ENCODE measurements around the gene TNS1. TPM values are rescaled to one million over a fixed set of nuclear protein-coding genes. Genes with fewer than 3 reads are reported as not detected.

The TNS1 gene
- total and polyA plus RNA-seq, 2 donors (not counting 1 experiment from before 2014, with no cell fraction given): 0.10 to 0.86 TPM

DNA sequence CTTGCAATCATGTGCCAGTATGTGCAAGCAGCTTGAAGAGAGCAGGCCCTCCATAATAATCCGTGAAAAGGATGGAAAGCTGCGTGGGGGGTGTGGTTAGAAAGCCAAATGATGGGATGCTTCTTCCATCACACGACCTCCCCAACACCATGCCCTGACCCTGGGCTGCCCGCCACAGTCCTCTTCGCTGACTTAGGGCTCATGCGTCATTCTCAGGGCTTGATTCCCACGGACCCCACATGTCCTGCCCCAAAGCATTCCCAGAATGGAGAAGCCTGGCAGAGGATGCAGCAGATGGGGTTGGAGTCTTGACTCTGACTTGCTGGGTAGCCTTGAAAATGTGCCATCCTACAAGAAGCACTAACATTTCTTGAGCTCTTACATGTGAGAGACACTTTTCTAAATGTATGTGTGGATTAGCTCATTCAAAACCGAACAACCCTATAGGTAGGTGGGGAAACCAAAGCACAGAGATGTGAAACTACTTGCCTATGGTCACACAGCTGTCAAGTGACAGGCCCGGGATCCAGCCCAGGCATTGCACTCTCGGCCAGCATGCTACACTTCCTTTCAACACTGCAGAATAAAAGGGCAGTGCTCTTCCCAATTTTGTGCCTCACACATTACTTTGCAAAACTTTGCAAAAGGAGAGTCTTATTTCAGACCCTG, 3.7 kb downstream of the TNS1 start:
- H3K27me3 Mint-ChIP-seq: peaks cover 18% of the 10 kb centered on the region
- no peak overlapping the region for H3K4me2 ChIP-seq (replicated peaks; ENCODE audit: low read depth, low read length, poor library complexity, severe bottlenecking)
- no peaks in the 10 kb centered on the region for H3K9me3 ChIP-seq (ENCODE audit: control extremely low read depth in 1 of 3, control insufficient read depth in 2 of 3, insufficient read depth in 1 of 3, low read length in 2 of 3)
- no peak overlapping the region for H3K9ac ChIP-seq (ENCODE audit: low read length)
- no peak overlapping the region for H2AFZ ChIP-seq (ENCODE audit: insufficient read depth, low read depth, low read length, poor library complexity, severe bottlenecking)
- no peak overlapping the region for H3K27ac ChIP-seq (ENCODE audit: low read length in 2 of 2)
- no peaks in the 10 kb centered on the region for H4K20me1 ChIP-seq (ENCODE audit: control insufficient read depth, insufficient read depth, low read length, poor library complexity, severe bottlenecking)
- ATAC-seq (ENCODE audit: low read depth): no peak
- H3K9me3 Mint-ChIP-seq (ENCODE audit: insufficient read depth): no peaks in the 10 kb centered on the region
- H3K4me1 ChIP-seq (ENCODE audit: control insufficient read depth in 2 of 2, insufficient read depth in 2 of 2, low read length in 2 of 2): no peaks in the 10 kb centered on the region
- TF ChIP-seq, protein P1, sequence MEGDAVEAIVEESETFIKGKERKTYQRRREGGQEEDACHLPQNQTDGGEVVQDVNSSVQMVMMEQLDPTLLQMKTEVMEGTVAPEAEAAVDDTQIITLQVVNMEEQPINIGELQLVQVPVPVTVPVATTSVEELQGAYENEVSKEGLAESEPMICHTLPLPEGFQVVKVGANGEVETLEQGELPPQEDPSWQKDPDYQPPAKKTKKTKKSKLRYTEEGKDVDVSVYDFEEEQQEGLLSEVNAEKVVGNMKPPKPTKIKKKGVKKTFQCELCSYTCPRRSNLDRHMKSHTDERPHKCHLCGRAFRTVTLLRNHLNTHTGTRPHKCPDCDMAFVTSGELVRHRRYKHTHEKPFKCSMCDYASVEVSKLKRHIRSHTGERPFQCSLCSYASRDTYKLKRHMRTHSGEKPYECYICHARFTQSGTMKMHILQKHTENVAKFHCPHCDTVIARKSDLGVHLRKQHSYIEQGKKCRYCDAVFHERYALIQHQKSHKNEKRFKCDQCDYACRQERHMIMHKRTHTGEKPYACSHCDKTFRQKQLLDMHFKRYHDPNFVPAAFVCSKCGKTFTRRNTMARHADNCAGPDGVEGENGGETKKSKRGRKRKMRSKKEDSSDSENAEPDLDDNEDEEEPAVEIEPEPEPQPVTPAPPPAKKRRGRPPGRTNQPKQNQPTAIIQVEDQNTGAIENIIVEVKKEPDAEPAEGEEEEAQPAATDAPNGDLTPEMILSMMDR (IDR thresholded peaks at IDR 0.05): no peak
- no peak for TF ChIP-seq EZH2 (IDR thresholded peaks at IDR 0.05; ENCODE audit: borderline replicate concordance, insufficient read depth, low read depth, low read length, poor library complexity, severe bottlenecking)
- DNase-seq: no peak
- POLR2A ChIA-PET: no interaction called here
- WGBS (ENCODE audit: insufficient coverage): 90% methylated on average over 4 of the region's 10 CpGs
- peaks cover 0 to 3% (median 0%) of the 10 kb centered on the region in 4 experiments for H3K27me3 ChIP-seq (replicated peaks in 1 of 4; ENCODE audit: control extremely low read depth in 1 of 4, control insufficient read depth in 3 of 4, insufficient read depth in 4 of 4, low read length in 3 of 4)
- no peaks in the 10 kb centered on the region for H3K36me3 ChIP-seq (replicated peaks in 1 of 2; ENCODE audit: control extremely low read depth in 1 of 2, control insufficient read depth in 1 of 2, extremely low read depth in 1 of 2, insufficient read depth in 2 of 2, low read length in 1 of 2)
- no peak overlapping the region for H3K4me3 ChIP-seq (ENCODE audit: control extremely low read depth in 1 of 5, extremely low read depth in 1 of 5, insufficient read depth in 1 of 5, low read depth in 2 of 5, low read length in 4 of 5)
- intact Hi-C loops (cut with micrococcal nuclease): no loop called here
- no peaks in the 10 kb centered on the region for H3K79me2 ChIP-seq (ENCODE audit: control insufficient read depth, insufficient read depth, low read length)
- CTCF ChIA-PET: interaction anchor here (1.3 to 2.5 kb wide), 4 partner anchors 11 to 210 kb away, joined by 3 to 8 read pairs (median 4); no protein-coding TSS in a partner anchor
- H3K4me1 Mint-ChIP-seq: no peaks in the 10 kb centered on the region
- H3K27ac Mint-ChIP-seq: no peak overlapping the region
- no peak overlapping the region for H3K4me3 Mint-ChIP-seq

DNA sequence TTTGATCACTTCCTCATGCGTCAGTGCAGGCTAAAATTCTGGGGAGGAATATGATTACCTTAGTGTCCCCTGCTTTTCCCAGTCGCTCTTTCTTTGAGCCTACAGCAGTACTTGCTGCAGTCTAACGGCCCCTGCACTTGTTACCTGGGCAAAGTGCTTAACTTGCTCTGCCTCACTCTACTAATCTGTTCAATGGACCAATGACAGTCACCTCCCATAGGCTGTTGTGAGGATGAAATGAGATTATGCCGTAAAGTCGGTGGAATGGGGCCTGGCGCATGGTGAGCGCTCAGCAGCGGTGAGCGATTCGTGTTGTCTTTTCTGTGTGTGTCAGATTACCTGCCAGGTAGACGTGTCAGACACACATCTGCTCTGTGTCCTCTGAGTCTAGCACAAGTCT, 5.3 kb downstream of the TNS1 start:
- CTCF ChIA-PET: no interaction called here

More for the DNA sequence above, 5.3 kb downstream of the TNS1 start:
- Mint-ChIP-seq H3K4me1 (no peaks in the 10 kb centered on the region), H3K27ac (no peak overlapping the region), H3K4me3 (no peak overlapping the region), H3K9me3 (ENCODE audit: insufficient read depth) (no peaks in the 10 kb centered on the region), H3K27me3 (peaks cover 21% of the 10 kb centered on the region)
- Histone ChIP-seq H2AFZ (ENCODE audit: insufficient read depth, low read depth, low read length, poor library complexity, severe bottlenecking) (no peak overlapping the region), H3K4me1 (ENCODE audit: control insufficient read depth in 2 of 2, insufficient read depth in 2 of 2, low read length in 2 of 2) (no peaks in the 10 kb centered on the region), H3K79me2 (ENCODE audit: control insufficient read depth, insufficient read depth, low read length) (no peaks in the 10 kb centered on the region), H3K36me3 (replicated peaks in 1 of 2; ENCODE audit: control extremely low read depth in 1 of 2, control insufficient read depth in 1 of 2, extremely low read depth in 1 of 2, insufficient read depth in 2 of 2, low read length in 1 of 2) (no peaks in the 10 kb centered on the region), H3K4me2 (replicated peaks; ENCODE audit: low read depth, low read length, poor library complexity, severe bottlenecking) (no peak overlapping the region), H3K27me3 (replicated peaks in 1 of 4; ENCODE audit: control extremely low read depth in 1 of 4, control insufficient read depth in 3 of 4, insufficient read depth in 4 of 4, low read length in 3 of 4) (peaks cover 0 to 3% (median 0%) of the 10 kb centered on the region in 4 experiments), H3K27ac (ENCODE audit: low read length in 2 of 2) (no peak overlapping the region), H3K9me3 (ENCODE audit: control extremely low read depth in 1 of 3, control insufficient read depth in 2 of 3, insufficient read depth in 1 of 3, low read length in 2 of 3) (no peaks in the 10 kb centered on the region), H3K4me3 (ENCODE audit: control extremely low read depth in 1 of 5, extremely low read depth in 1 of 5, insufficient read depth in 1 of 5, low read depth in 2 of 5, low read length in 4 of 5) (no peak overlapping the region), H4K20me1 (ENCODE audit: control insufficient read depth, insufficient read depth, low read length, poor library complexity, severe bottlenecking) (no peaks in the 10 kb centered on the region), H3K9ac (ENCODE audit: low read length) (no peak overlapping the region)
- TF ChIP-seq EZH2 (IDR thresholded peaks at IDR 0.05; ENCODE audit: borderline replicate concordance, insufficient read depth, low read depth, low read length, poor library complexity, severe bottlenecking): no peak
- TF ChIP-seq, protein P1 (IDR thresholded peaks at IDR 0.05): no peak
- no peak for DNase-seq
- POLR2A ChIA-PET: no interaction called here
- no peak for ATAC-seq (ENCODE audit: low read depth)
- 97% methylated on average over 9 of the region's 11 CpGs for WGBS (ENCODE audit: insufficient coverage)
- intact Hi-C loops (cut with micrococcal nuclease): no loop called here

Measured in B cell (primary cell).